SKM-1 (cell line): Measurements from ENCODE around the gene SLC37A2.
A peak's percentile ranks its signal among the peaks of the same experiment; 100 is the strongest.

Source experiments
- DNase-seq: peaks from one replicate; lab custom pipeline; 2025; ENCODE audit not compliant: unreplicated experiment; lab: John Stamatoyannopoulos, UW

The SLC37A2 gene

DNA sequence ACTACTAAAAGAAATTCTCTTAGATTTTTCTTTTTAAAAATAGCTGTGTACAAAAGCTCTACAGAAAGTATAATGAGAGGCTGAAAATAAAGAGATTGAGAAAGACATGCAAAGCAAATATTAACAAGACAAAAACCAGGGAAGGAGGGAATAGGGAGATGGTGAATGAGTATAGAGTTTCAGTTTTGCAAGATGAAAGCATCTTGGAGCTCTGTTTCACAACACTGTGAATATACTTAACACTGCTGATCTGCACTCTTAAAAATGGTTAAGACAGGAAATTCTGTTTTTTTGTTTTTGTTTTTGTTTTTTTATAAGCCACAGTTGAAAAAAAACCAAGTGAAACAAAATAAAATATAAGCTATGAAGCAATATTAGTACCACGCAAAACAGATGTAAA, 42.8 kb downstream of the SLC37A2 start:
- DNase-seq, result no peak

DNA sequence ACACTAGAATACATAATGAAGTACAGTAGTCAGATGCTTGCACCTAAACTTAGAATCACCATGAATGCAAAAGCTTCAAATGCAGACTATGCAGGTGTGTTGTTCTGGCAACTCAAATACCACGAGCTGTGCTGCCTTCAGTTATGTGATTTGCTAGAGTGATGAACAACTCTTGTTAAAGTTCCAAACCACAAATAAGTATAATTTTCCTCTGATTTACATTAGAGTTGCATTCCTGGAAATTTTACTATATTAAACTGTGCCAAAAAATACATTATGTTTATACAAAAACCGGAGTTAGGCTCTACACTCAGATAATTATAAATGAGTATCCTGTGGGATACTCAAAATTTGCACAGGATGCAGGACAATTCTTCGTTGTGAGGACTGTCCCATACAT, 45.4 kb downstream of the SLC37A2 start:
- no peak for DNase-seq

DNA sequence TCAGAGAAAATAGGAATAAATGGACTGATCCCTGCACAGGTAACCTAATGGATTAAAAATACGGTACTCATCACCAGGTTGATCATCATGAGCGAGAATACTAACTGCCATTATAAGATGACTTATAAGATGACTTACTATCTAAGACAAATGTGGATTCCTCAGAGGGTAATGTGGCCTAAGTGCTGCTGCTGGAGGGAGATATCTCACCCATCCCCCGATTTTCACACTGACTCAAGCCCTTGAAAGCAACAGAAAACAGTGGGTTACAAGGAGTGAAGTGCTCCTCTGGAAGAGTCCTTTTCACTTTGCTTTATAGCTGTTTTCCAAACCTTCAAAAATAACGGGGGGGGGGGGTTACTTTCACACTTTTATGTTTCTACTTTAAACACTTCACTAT, 47.4 kb downstream of the SLC37A2 start:
- no peak for DNase-seq

DNA sequence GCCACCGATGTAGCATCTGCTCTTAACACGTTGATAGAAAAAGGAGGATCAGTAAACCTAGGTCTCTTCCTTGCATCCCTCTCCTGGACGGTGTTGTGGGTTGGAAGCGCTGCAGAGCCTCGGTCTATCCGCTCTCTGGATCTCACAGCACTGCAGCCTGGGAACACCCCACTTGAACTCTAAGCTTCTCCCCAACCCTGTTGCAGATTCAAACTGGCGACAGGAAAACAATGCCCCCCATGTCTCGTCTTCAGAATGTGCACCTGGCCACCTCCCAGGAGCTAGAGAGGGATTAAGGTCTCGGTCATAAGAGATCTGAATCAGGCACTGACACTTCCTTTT, 47.9 kb downstream of the SLC37A2 start:
- no peak for DNase-seq

DNA sequence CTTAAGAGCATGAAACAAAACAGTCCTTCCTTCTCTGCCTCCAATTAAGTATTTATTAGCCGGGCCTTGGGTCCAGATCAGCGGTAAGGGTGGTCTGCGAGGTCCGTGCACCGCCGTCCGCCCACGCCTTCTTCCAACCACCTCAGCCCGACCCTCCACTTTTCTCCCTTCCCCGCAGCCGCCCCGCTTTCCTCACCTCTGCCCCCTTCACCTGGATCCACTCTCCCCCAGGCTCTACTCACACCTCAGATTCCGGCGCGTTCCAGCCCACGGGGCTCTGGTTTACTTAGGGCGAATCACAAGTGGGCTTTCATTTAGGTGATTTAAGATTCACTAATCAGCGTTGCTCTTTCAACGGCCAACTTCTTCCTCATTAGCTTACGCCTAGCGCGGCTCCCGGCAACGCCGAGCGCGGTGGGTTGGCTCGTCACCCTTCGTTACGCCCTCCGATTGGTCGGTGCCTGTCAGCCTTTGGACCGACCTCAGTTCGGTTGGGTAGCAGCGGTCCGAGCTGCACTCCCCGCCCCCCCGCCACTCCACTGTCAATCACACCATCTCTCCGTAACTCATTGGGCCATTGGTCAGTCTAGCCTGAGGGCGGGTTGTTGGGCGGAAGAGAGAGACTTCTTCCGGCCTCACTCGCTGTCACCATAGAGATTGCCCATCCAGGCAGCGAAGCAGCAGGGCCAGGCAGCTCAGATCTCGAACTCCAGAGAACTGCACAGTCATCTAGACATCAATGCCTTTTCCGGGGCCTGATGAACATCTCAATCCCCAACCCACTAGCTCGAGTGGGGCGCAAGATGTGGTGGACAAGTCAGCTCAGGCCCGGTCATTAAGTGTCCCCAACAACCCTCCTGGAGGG, 48.5 kb downstream of the SLC37A2 start, which contains the start of gene TMEM218:
TMEM218 (minus strand) TSS at position 284 of the 865 bp plus-strand sequence. CDS start 9,385 bp downstream, outside the sequence.
- DNase-seq, result peak; percentile 86

DNA sequence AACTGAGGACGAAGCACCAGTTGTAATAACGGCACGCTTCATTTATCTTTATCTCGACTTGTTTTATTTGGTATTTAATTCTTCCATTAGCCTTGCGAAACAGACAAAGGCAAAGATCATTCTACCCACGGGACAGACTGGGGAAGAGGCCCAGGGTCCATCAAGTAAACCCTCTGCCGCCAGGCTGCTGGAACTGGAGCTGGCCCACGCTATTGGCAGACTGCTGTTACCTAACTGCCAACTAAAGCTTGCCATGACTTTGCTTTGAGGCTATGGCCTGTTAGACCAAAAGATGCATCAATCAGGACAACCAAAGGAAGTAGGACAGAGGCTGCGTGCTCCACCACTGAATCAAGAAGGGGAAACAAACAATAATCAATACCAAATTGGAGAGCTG, 49.1 kb downstream of the SLC37A2 start:
- no peak for DNase-seq

DNA sequence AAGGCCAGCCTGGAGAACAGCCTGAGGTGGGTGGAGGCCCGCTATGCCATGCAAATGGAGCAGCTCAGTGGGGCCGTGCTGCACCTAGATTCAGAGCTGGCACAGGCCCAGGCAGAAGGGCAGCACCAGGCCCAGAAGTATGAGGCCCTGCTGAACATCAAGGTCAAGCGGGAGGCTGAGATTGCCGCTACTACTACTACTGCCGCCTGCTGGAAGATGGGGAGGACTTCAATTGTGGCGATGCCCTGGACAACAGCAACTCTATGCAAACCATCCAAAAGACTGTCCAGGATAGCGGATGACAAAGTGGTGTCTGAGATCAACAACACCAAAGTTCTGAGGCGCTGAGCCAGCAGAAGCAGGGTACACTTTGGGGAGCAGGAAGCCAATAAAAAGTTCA, 51.4 kb downstream of the SLC37A2 start:
- no peak for DNase-seq

DNA sequence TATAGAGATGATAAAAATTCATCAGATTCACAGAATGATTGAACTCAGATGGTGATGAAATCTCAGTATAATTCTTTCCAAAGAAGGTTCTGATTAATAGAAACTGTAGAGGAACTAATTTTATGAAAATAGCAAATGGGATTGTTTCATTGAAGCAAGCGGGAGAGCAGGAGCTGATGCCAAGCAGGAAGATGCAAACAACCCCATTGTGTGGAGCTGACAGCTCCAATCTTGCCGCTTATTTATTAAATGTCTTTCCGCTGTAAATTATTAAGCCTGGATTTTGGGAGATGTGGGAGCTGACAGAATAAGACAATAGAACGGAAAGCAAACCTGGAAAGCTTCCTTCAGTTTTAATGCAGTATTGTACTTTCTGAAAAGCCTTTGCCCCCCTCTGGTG, 54.3 kb downstream of the SLC37A2 start:
- no peak for DNase-seq

DNA sequence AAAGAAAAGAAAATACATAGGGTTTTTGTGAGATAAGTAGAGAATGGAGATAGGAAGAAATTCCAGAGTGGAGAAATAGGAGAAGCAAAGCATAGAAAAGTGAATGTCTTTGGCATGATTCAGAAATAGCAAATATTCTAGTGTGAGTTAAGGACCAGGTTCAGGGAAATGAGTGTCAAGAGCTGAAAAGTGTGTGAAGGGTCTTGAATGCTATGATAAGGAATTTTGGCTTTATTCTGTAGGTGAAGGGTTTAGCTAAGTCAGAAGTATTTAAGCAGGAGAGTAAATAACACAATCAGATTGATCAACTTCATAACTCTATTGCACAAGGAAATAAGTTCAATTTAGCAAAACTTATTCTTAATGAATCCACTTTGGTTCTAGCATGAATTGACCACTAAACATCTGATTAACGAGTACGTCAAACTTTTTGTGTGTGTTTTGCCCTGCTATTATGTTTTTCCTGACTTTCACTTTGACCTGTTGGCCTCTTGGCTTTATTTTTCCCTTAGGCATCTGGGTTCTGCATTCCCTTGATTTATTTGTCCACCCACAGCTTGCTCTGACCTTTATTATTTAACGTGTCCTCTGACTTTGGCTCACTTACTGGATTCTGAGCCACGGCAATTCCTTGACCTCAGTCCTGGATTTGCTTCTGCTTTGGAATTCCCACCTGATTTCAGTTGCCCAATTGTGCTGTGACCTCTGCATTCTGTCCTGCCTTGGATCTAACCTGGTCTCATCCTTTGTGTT, 60.3 kb downstream of the SLC37A2 start:
- no peak for DNase-seq

DNA sequence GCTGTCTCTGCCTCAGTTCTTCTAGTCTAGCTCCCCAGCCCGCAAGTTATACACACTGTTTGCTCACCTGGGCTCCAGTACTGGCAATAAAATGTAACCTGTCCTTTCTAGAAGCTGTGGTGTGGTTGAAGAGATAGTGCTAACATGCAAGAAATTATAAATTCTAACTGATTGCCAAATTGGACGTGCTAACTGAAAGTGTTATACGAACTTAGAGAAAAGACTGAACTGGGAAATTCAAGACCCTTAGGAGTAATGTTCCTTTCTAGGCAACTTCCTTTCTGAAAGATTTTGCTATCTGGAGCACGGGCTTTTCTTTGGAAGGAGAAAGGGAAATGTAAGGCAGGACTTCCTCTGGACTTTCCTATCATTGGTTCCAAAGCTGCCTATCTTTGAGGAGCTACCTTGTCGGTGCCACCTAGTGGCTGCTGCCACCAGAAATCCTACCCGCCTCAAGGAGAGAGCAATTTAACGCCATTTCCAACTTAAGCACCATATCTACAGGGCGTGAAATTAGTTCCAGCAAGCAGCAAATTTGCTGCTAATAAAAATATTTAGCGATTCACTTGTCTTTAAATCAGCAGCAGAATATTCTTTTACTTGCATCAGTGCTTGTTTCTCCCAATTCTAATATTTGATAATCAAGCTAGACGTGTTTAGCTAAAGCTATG, 61.0 kb downstream of the SLC37A2 start:
- DNase-seq, result no peak

DNA sequence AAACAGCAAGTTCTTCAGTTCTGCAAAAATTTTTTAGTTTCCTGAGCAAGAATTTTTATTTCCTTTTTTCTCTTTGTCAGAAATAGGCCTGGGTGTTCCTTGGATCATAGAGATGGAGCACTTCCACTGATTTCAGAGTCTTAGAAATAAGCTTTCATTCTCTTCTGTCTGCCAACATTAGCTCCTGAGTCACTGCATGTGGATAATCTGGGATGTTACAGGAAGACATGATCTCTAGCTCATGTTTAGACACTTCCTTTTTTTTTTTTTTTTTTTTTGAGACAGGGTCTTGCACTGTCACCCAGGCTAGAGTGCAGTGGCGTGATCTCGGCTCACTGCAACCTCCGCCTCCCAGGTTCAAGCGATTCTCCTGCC, 61.5 kb downstream of the SLC37A2 start:
- DNase-seq, result no peak

DNA sequence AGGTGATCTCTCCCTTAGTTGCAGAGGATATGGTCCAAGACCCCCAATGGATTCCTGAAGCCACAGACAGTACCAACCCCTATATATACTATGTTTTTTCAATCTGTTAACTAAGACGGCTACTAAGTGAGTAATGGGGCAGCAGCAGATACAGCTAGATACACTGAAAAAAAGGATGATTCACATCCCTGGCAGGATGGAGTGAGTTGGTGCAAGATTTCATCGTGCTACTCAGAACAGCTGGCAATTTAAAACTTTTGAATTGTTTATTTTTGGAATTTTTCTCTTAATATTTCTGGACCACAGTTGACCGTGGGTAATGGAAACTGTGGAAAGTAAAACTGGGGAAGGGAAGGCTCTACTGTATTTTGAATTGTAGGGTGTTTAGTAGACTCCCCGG, 65.3 kb downstream of the SLC37A2 start:
- DNase-seq, result no peak

DNA sequence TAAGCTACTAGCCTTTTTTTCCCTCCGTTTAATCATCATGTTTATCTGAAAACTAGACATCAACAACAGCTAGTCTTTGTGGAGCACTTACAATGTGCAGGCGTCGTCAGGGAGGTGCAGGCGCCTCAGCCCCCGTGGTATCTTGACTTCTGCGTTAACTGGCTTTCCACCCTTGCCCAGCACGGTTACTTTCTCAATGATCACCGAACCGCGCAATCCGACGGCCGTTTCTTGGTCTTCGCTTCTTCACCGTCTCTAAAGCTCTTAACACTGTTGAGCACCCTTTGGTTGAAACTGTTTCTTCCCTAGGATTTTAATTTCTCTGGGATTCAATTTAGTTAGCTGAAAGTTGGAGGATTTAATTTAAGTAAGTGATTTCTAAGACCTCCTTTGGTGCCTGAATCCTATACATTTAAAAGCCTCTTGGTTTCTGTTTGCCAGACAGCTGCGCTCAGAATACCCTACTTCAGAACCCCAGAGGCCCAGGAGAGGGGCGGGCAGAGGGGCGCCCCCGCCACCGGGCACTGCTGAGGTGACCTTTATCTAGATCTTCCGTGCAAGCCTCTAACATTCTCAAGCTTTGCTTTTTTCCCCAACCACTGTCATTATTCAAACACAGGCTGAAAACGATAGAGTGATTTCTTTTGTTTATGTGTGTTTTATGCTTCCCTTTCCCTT, 66.3 kb downstream of the SLC37A2 start:
- DNase-seq, result no peak

DNA sequence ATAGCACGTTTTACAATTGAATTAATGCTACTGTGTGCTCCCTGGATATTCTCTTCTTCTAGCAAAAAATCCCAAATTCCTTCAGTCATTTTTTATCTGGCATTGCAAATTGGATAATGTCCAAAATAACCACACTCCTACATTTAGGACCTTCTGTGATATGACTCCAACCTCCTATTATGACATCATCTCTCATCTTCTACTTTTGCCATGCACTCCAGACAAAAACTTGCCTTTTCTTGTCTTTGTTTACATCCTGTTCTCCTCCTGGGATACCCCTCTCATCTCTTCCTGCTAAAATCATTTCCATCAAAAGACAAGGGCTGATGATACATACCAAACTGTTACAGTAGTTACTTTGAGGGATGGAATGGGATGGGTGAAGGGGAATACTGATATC, 69.0 kb downstream of the SLC37A2 start:
- no peak for DNase-seq

DNA sequence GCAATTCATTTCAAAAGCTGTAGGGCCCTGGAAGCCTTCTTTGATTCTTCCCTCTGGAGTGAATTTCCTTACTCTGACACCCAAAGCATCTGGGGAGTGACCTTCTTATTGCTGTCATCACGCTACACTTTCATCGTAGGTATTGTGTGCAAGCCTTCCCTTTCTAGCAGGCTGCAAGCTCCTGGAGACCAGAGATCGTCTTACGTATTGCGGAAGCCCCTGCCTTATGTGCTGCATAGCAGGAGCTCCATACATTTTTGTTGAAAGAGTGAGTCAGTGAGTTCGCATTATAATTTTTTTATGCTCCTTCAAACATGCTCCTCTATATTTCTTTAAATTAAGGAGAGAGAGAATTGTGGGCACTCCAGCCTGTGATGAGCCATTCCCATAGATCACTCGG, 69.5 kb downstream of the SLC37A2 start:
- no peak for DNase-seq

DNA sequence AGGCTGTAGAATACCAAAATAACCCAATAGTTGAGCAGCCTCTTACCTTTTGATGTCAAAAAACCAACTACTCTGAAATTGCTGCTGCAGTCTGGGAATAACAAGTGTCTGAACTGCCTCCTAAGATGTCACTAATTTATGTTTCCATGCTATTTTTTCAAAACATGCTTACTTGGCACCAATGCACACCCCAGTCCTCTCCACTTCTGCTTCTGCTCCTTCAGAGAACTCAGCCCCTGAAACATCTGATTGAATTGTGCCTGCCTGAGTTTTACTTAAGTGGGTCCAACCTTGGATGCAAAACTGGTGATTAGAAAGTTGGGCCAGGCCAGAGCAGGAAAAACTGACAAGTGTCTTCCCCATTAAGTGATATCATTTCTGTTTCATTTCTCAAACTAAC, 72.9 kb downstream of the SLC37A2 start:
- no peak for DNase-seq

DNA sequence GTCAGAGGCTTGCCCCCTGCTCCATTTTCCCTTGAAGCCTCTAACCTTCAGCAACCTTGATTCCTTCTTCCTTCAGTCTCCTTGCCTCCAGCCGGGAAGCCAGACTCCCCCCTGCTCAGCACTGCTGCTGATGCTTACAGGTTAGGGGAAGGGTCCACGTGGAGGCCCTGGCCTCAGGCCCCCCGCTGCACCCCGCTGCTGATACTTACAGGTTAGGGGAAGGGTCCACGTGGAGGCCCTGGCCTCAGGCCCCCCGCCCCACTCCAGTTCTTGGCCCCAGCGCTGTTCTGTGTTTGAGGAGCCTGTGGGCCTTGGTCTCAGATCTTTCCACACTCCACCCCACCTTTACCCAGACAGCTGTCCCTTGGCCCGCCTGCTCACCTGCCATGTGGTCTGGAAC, 75.9 kb downstream of the SLC37A2 start:
- DNase-seq, result no peak

DNA sequence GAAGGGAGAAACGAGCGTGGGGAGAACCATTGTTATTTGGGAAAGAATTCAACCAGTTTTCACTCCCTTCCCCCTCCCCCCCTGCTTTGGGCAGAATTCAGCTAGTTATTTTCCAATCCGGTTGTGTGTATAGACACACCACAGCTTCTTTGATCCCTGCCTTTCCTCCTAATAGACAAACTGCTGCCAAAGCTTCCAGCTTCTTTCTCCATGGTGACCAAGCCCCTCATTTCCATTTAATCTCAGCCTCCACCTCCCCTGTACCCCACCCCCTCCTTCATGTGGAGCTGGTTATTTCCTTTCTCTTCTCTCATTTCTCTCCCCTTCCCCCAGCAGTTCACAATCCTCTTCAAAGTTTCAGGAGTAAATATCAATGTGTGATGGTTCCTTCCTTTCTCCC, 76.7 kb downstream of the SLC37A2 start:
- DNase-seq, result no peak
